ENCODE results near the gene OLFM2.

OLFM2 gene

DNA sequence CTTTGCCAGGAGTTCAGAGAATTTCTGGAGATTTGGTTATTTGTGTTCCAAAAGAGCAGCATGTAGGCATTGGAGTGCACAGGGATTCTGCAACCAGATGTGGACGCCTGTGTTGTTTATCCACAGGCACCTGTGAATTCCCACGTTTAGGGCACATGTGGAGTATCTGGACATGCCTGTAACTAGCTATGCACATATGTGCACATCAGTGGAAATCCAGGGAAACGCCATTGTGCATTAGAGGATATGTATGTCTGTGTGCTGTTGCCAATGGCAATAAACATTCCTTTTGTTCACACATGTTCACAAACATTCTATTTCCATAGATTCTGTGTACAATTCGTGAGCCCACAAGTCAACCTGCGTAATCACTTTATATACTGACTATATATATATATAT lies 34.7 kb downstream of the OLFM2 start:
- Histone ChIP-seq H3K79me2 (peaks cover 6% of the 10 kb centered on the region), H3K9ac (no peak overlapping the region), H3K9me3 (ENCODE audit: control insufficient read depth, low read length) (no peaks in the 10 kb centered on the region), H3K4me2 (ENCODE audit: low read length) (no peak overlapping the region), H2AFZ (no peak overlapping the region), H3K4me1 (no peaks in the 10 kb centered on the region), H3K36me3 (ENCODE audit: control insufficient read depth, insufficient read depth, low read length) (no peaks in the 10 kb centered on the region), H3K4me3 (ENCODE audit: low read depth, low read length) (no peak overlapping the region), H3K27me3 (ENCODE audit: control insufficient read depth, insufficient read depth, low read length) (no peaks in the 10 kb centered on the region), H3K27ac (no peak overlapping the region)
- TF ChIP-seq, protein P1, sequence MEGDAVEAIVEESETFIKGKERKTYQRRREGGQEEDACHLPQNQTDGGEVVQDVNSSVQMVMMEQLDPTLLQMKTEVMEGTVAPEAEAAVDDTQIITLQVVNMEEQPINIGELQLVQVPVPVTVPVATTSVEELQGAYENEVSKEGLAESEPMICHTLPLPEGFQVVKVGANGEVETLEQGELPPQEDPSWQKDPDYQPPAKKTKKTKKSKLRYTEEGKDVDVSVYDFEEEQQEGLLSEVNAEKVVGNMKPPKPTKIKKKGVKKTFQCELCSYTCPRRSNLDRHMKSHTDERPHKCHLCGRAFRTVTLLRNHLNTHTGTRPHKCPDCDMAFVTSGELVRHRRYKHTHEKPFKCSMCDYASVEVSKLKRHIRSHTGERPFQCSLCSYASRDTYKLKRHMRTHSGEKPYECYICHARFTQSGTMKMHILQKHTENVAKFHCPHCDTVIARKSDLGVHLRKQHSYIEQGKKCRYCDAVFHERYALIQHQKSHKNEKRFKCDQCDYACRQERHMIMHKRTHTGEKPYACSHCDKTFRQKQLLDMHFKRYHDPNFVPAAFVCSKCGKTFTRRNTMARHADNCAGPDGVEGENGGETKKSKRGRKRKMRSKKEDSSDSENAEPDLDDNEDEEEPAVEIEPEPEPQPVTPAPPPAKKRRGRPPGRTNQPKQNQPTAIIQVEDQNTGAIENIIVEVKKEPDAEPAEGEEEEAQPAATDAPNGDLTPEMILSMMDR (IDR thresholded peaks at IDR 0.05): no peak

DNA sequence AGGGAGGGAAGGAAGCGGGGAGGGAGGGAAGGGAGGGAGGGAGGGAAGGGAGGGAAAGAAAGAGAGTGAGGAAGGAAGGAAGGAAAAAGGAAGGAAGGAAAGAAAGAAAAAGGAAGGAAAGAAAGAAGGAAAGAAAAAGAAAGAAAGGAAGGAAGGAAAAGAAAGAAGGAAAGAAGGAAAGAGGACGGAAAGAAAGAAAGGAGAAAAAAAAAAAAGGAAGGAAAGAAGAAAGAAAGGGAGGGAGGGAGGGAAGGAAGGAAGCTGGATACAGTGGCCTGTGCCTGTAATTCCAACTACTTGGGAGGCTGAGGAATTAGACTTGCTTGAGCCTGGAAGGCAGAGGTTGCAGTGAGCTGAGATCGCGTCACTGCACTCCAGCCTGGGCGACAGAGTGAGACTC lies 35.3 kb downstream of the OLFM2 start:
- Histone ChIP-seq H2AFZ (no peak overlapping the region), H3K9ac (no peak overlapping the region), H3K36me3 (ENCODE audit: control insufficient read depth, insufficient read depth, low read length) (no peaks in the 10 kb centered on the region), H3K27ac (no peak overlapping the region), H3K4me2 (ENCODE audit: low read length) (no peak overlapping the region), H3K4me1 (no peaks in the 10 kb centered on the region), H3K9me3 (ENCODE audit: control insufficient read depth, low read length) (no peaks in the 10 kb centered on the region), H3K79me2 (peaks cover 6% of the 10 kb centered on the region), H3K27me3 (ENCODE audit: control insufficient read depth, insufficient read depth, low read length) (no peaks in the 10 kb centered on the region), H3K4me3 (ENCODE audit: low read depth, low read length) (no peak overlapping the region)
- TF ChIP-seq, protein P1 (IDR thresholded peaks at IDR 0.05): no peak

DNA sequence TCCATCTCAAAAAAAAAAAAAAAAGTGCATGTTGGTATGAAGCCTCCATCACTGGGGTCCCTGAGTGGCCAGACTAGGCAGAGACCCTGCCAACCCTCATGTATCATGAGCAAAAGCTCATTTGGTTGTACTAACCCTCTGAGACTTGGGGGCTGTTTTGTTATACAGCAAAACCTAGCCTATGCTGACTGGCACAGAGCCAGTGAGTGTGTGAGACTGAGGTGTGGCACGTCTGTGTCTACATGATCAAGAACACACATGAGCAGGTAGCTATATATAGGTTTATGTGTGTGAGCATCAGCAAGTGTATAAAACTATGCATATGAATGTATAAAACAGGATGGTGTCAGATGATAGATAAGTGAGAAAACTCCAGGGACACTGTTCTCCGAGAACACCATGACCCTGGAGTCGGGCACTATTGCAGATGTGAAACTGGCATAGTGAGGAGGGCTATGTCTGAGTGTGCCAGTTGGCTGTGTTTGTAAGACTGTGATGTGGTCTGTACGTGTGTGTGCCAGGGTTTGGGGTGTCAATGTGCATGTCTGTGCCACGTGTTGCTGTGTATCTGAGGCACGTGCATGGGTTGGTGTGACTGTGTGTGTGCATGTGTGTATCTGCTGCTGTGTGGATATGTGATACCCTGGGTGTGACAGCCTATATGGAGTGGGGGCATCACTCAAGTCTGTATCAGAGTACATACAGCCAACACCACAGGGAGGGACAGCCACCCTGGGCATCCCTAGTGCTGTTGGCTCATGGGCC lies 44.5 kb downstream of the OLFM2 start:
- no peaks in the 10 kb centered on the region for H3K9me3 ChIP-seq (ENCODE audit: control insufficient read depth, low read length)
- H3K36me3 ChIP-seq (ENCODE audit: control insufficient read depth, insufficient read depth, low read length): no peaks in the 10 kb centered on the region
- H3K4me1 ChIP-seq: no peaks in the 10 kb centered on the region
- no peaks in the 10 kb centered on the region for H3K79me2 ChIP-seq
- TF ChIP-seq, protein P1 (IDR thresholded peaks at IDR 0.05): no peak
- H3K27me3 ChIP-seq (ENCODE audit: control insufficient read depth, insufficient read depth, low read length): no peaks in the 10 kb centered on the region
- no peak overlapping the region for H3K4me3 ChIP-seq (ENCODE audit: low read depth, low read length)
- no peak overlapping the region for H2AFZ ChIP-seq
- no peak overlapping the region for H3K4me2 ChIP-seq (ENCODE audit: low read length)
- H3K27ac ChIP-seq: no peak overlapping the region
- H3K9ac ChIP-seq: no peak overlapping the region

DNA sequence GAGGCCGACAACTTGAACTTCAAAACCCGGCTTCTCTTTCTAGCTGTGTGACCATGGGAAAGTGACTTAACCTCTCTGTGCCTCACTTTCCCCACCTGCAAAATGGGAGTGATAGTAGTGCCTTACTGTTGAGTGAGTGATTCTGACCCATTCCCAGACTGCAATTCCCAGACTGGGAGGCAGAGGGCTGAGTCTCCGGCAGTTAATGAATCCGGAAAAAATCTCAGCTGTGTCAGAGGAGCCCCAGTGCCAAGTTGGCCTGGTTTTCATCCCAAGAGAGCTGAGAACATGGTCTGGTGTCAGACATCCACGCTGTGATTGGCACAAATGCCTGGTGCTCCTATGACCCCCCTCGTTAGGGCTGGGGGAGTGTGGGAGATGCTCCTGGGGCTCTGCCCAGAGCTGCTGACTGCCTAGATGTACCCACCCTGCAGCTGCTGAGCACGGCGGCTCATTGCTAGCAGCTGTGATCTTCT lies 51.2 kb downstream of the OLFM2 start:
- Histone ChIP-seq H3K4me2 (ENCODE audit: low read length) (no peak overlapping the region), H3K9ac (no peak overlapping the region), H3K36me3 (ENCODE audit: control insufficient read depth, insufficient read depth, low read length) (no peaks in the 10 kb centered on the region), H3K79me2 (no peaks in the 10 kb centered on the region), H3K27me3 (ENCODE audit: control insufficient read depth, insufficient read depth, low read length) (no peaks in the 10 kb centered on the region), H3K27ac (no peak overlapping the region), H2AFZ (no peak overlapping the region), H3K9me3 (ENCODE audit: control insufficient read depth, low read length) (no peaks in the 10 kb centered on the region), H3K4me3 (ENCODE audit: low read depth, low read length) (no peak overlapping the region), H3K4me1 (peaks cover 12% of the 10 kb centered on the region)
- TF ChIP-seq, protein P1 (IDR thresholded peaks at IDR 0.05): no peak

DNA sequence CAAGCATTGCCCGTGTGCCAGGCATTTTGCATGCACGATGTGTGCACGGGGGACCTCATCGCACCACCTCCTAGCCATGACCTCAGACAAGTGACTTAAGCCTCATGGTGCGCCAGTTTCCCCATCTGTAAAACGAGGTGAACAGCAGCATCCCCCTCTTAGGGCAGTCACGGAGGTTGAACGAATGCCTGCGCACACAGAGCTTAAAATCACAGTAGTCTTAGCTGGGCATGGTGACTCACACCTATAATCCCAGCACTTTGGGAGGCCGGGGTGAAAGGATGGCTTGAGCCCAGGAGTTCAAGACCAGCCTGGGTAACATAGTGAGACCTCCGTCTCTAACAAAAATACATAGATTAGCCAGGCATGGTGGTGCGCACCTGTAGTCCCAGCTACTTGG lies 52.6 kb downstream of the OLFM2 start:
- TF ChIP-seq, protein P1 (IDR thresholded peaks at IDR 0.05): no peak

More for the DNA sequence above, 52.6 kb downstream of the OLFM2 start:
- peak overlapping the region; percentile 68 for H3K4me2 ChIP-seq (ENCODE audit: low read length)
- peaks cover 12% of the 10 kb centered on the region for H3K4me1 ChIP-seq
- no peaks in the 10 kb centered on the region for H3K9me3 ChIP-seq (ENCODE audit: control insufficient read depth, low read length)
- H3K79me2 ChIP-seq: no peaks in the 10 kb centered on the region
- no peak overlapping the region for H3K9ac ChIP-seq
- no peak overlapping the region for H3K4me3 ChIP-seq (ENCODE audit: low read depth, low read length)
- no peaks in the 10 kb centered on the region for H3K36me3 ChIP-seq (ENCODE audit: control insufficient read depth, insufficient read depth, low read length)
- peak overlapping the region; percentile 77 for H3K27ac ChIP-seq
- H3K27me3 ChIP-seq (ENCODE audit: control insufficient read depth, insufficient read depth, low read length): no peaks in the 10 kb centered on the region
- peak overlapping the region; percentile 67 for H2AFZ ChIP-seq

Measured in parathyroid adenoma (tissue), 2 donors.